Mesenchymal stem cell (in vitro differentiated cells and primary cell): Measurements from ENCODE around the gene SESN1.
"Not testable (repeated sequence)": the region's sequence is repeated elsewhere in the genome, so short reads cannot be mapped to it uniquely, and the experiment has no call there.

Experiments used
- DNase-seq: peaks from one replicate; pipeline ENCODE4 v3.0.0-alpha.2; 2013
- H2AFZ ChIP-seq: one replicate; pipeline ENCODE4 v1.6.1; 2013; ENCODE audit warnings: low read depth, mild to moderate bottlenecking, control low read depth, inconsistent platforms, low read length, moderate library complexity
- H2AK5ac ChIP-seq: 2 replicates; pipeline ENCODE4 v1.6.1; 2013; ENCODE audit warnings: low read length, moderate library complexity, mild to moderate bottlenecking, inconsistent platforms; ENCODE audit not compliant: severe bottlenecking
- H2BK120ac ChIP-seq: one replicate; pipeline ENCODE4 v1.6.1; 2013; ENCODE audit warnings: low read depth, mild to moderate bottlenecking, inconsistent platforms, low read length, moderate library complexity
- H2BK12ac ChIP-seq, 2 experiments: one replicate each; pipeline ENCODE4 v1.6.1; 2013; ENCODE audit warnings: inconsistent platforms in 2 of 2, low read length in 2 of 2, mild to moderate bottlenecking in 2 of 2, moderate library complexity in 2 of 2, control low read depth in 1 of 2
- H2BK15ac ChIP-seq: one replicate; pipeline ENCODE4 v1.6.1; 2013; ENCODE audit warnings: mild to moderate bottlenecking, low read depth, inconsistent platforms; ENCODE audit not compliant: poor library complexity, severe bottlenecking
- H2BK5ac ChIP-seq: 2 replicates; pipeline ENCODE4 v1.6.1; 2013; ENCODE audit warnings: low read depth, mild to moderate bottlenecking, low read length, control low read depth, inconsistent platforms; ENCODE audit not compliant: poor library complexity, severe bottlenecking
- H3K14ac ChIP-seq, 2 experiments: one replicate each; pipeline ENCODE4 v1.6.1; 2013; ENCODE audit warnings: inconsistent platforms in 2 of 2, low read length in 2 of 2, control low read depth in 1 of 2, mild to moderate bottlenecking in 1 of 2, moderate library complexity in 1 of 2
- H3K18ac ChIP-seq, 2 experiments: one replicate each; pipeline ENCODE4 v1.6.1; 2013; ENCODE audit warnings: inconsistent platforms in 2 of 2, low read length in 2 of 2, control low read depth in 1 of 2, low read depth in 1 of 2, mild to moderate bottlenecking in 1 of 2
- H3K23ac ChIP-seq, 2 experiments: one replicate each; pipeline ENCODE4 v1.6.1; 2013; ENCODE audit warnings: inconsistent platforms in 2 of 2, low read length in 2 of 2, mild to moderate bottlenecking in 2 of 2, moderate library complexity in 2 of 2, control low read depth in 1 of 2
- H3K27ac ChIP-seq: 2 replicates; pipeline ENCODE4 v1.5.1; 2013; ENCODE audit warnings: mild to moderate bottlenecking, moderate library complexity, low read length, control low read depth, inconsistent platforms; ENCODE audit not compliant: poor library complexity, severe bottlenecking
- H3K27me3 ChIP-seq, 2 experiments: 2 replicates each; pipeline versions ENCODE4 v1.6.1 to v1.7.0; 2013; ENCODE audit warnings: low read length in 2 of 2, mild to moderate bottlenecking in 2 of 2, moderate library complexity in 2 of 2, control low read depth in 1 of 2, inconsistent platforms in 1 of 2; ENCODE audit not compliant: control insufficient read depth in 1 of 2, insufficient read depth in 1 of 2
- H3K36me3 ChIP-seq, 2 experiments: 2 replicates each; pipeline versions ENCODE4 v1.6.1 to v1.7.0; 2013; ENCODE audit warnings: low read length in 2 of 2, control low read depth in 1 of 2, inconsistent platforms in 1 of 2, low read depth in 1 of 2, mild to moderate bottlenecking in 1 of 2; ENCODE audit not compliant: insufficient read depth in 2 of 2, control insufficient read depth in 1 of 2
- H3K4ac ChIP-seq, 2 experiments: one replicate each; pipeline ENCODE4 v1.6.1; 2013; ENCODE audit warnings: inconsistent platforms in 2 of 2, low read length in 2 of 2, mild to moderate bottlenecking in 2 of 2, moderate library complexity in 2 of 2, control low read depth in 1 of 2, low read depth in 1 of 2
- H3K4me1 ChIP-seq: 2 replicates; pipeline ENCODE4 v1.6.1; 2013; ENCODE audit warnings: low read depth, low read length, control low read depth; ENCODE audit not compliant: control insufficient read depth, insufficient read depth
- H3K4me2 ChIP-seq: 2 replicates; pipeline ENCODE4 v1.6.1; 2013; ENCODE audit warnings: low read length, mild to moderate bottlenecking, inconsistent platforms; ENCODE audit not compliant: poor library complexity, severe bottlenecking
- H3K4me3 ChIP-seq, 2 experiments: 2 replicates each; pipeline versions ENCODE4 v1.5.1 to v1.7.0; 2013; ENCODE audit warnings: low read length in 2 of 2, mild to moderate bottlenecking in 2 of 2, control low read depth in 1 of 2, low read depth in 1 of 2; ENCODE audit not compliant: insufficient read depth in 1 of 2
- H3K79me1 ChIP-seq: replicated peaks from 2 replicates; pipeline ENCODE4 v1.6.1; 2013; ENCODE audit warnings: mild to moderate bottlenecking, control low read depth, low read length, inconsistent platforms; ENCODE audit not compliant: poor library complexity, severe bottlenecking
- H3K9ac ChIP-seq: 2 replicates; pipeline ENCODE4 v1.7.0; 2013; ENCODE audit warnings: mild to moderate bottlenecking, low read length, moderate library complexity
- H3K9me3 ChIP-seq: 2 replicates; pipeline ENCODE4 v1.7.0; 2013; ENCODE audit warnings: mild to moderate bottlenecking, low read length; ENCODE audit not compliant: control insufficient read depth
- H4K8ac ChIP-seq: one replicate; pipeline ENCODE4 v1.6.1; 2013; ENCODE audit warnings: inconsistent platforms, mild to moderate bottlenecking, low read length, moderate library complexity
- H4K91ac ChIP-seq: one replicate; pipeline ENCODE4 v1.6.1; 2013; ENCODE audit warnings: mild to moderate bottlenecking, low read length, inconsistent platforms
- WGBS: methylation state at CpG from one replicate; pipeline ENCODE4 v1.1.7; 2013; ENCODE audit warnings: mixed read lengths; 5-methylcytosine and 5-hydroxymethylcytosine counted together

The SESN1 gene

DNA sequence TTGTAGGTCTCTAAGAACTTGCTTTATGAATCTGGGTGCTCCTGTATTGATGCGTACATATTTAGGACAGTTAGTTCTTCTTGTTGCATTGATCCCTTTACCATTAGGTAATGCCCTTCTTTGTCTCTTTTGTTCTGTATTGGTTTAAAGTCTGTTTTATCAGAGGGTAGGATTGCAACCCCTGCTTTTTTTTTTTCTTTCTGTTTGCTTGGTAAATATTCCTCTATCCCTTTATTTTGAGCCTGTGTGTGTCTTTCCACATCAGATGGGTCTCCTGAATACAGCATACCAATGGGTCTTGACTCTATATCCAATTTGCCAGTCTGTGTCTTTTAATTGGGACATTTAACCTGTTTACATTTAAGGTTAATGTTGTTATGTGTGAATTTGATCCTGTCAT lies 116.0 kb downstream of the SESN1 start:
- H3K27ac ChIP-seq, H3K9me3 ChIP-seq, H3K27me3 ChIP-seq, H3K4me1 ChIP-seq, H3K4ac ChIP-seq, H2AFZ ChIP-seq, H3K36me3 ChIP-seq, H2AK5ac ChIP-seq, DNase-seq, H3K4me3 ChIP-seq, H3K4me2 ChIP-seq, H4K91ac ChIP-seq, H3K18ac ChIP-seq, H3K79me1 ChIP-seq, H2BK120ac ChIP-seq, H3K9ac ChIP-seq, H2BK5ac ChIP-seq, H2BK15ac ChIP-seq, H2BK12ac ChIP-seq, H4K8ac ChIP-seq, H3K14ac ChIP-seq, H3K23ac ChIP-seq: not testable (repeated sequence)
- 100% methylated on average over 1 of the region's 1 CpG for WGBS

DNA sequence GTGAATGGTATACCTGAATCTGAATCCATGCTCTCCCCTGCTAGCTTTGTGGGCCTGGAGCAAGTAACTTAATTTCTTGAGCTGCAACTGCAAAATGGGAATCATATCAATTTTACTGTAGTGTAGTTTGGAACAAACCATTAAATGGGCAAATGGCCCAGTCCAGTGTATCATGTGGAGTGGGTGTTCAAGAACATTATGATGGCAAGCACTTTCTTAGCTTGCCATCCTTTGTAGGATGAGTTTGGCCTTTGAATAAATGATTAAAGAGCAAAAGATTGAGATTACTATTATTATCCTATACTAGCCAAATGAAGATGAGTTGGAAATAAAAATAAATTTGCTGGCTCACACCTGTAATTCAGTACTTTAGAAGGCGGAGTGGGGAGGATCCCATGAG lies 120.4 kb downstream of the SESN1 start:
- H3K4ac ChIP-seq = no peak overlapping the region
- H2BK12ac ChIP-seq = no peak overlapping the region
- H2AK5ac ChIP-seq = no peak overlapping the region
- H3K14ac ChIP-seq = no peak overlapping the region
- no peak overlapping the region for H3K4me3 ChIP-seq
- H2AFZ ChIP-seq = no peak overlapping the region
- no peaks in the 10 kb centered on the region for H3K36me3 ChIP-seq
- H3K23ac ChIP-seq = no peak overlapping the region
- H3K27ac ChIP-seq = no peak overlapping the region
- H3K18ac ChIP-seq = no peak overlapping the region
- no peak overlapping the region for H2BK120ac ChIP-seq
- no peak overlapping the region for H4K8ac ChIP-seq
- H3K4me2 ChIP-seq = no peak overlapping the region
- no peak overlapping the region for H4K91ac ChIP-seq
- H3K9ac ChIP-seq = no peak overlapping the region
- 73% methylated on average over 1 of the region's 1 CpG for WGBS
- no peaks in the 10 kb centered on the region for H3K4me1 ChIP-seq
- H3K79me1 ChIP-seq = no peaks in the 10 kb centered on the region
- H3K9me3 ChIP-seq = no peaks in the 10 kb centered on the region
- H2BK5ac ChIP-seq = no peak overlapping the region
- H2BK15ac ChIP-seq = no peak overlapping the region
- H3K27me3 ChIP-seq = no peaks in the 10 kb centered on the region
- no peak for DNase-seq

GRCh38 chr6:108969776-108970175 lies 124.9 kb downstream of the SESN1 start:
- H2BK15ac ChIP-seq = no peak overlapping the region
- H2AFZ ChIP-seq = no peak overlapping the region
- 84% methylated on average over 2 of the region's 2 CpGs for WGBS
- DNase-seq = no peak
- no peak overlapping the region for H3K4ac ChIP-seq
- H3K36me3 ChIP-seq = no peaks in the 10 kb centered on the region
- no peak overlapping the region for H3K14ac ChIP-seq
- no peaks in the 10 kb centered on the region for H3K27me3 ChIP-seq
- H3K18ac ChIP-seq = no peak overlapping the region
- H2BK5ac ChIP-seq = no peak overlapping the region
- H4K91ac ChIP-seq = no peak overlapping the region
- H3K27ac ChIP-seq = no peak overlapping the region
- no peak overlapping the region for H3K4me2 ChIP-seq
- H2BK12ac ChIP-seq = no peak overlapping the region
- H2BK120ac ChIP-seq = no peak overlapping the region
- no peaks in the 10 kb centered on the region for H3K79me1 ChIP-seq
- no peak overlapping the region for H3K4me3 ChIP-seq
- H3K9me3 ChIP-seq = no peaks in the 10 kb centered on the region
- no peak overlapping the region for H3K9ac ChIP-seq
- H3K4me1 ChIP-seq = peaks cover 7% of the 10 kb centered on the region
- H3K23ac ChIP-seq = no peak overlapping the region
- H2AK5ac ChIP-seq = no peak overlapping the region
- no peak overlapping the region for H4K8ac ChIP-seq

DNA sequence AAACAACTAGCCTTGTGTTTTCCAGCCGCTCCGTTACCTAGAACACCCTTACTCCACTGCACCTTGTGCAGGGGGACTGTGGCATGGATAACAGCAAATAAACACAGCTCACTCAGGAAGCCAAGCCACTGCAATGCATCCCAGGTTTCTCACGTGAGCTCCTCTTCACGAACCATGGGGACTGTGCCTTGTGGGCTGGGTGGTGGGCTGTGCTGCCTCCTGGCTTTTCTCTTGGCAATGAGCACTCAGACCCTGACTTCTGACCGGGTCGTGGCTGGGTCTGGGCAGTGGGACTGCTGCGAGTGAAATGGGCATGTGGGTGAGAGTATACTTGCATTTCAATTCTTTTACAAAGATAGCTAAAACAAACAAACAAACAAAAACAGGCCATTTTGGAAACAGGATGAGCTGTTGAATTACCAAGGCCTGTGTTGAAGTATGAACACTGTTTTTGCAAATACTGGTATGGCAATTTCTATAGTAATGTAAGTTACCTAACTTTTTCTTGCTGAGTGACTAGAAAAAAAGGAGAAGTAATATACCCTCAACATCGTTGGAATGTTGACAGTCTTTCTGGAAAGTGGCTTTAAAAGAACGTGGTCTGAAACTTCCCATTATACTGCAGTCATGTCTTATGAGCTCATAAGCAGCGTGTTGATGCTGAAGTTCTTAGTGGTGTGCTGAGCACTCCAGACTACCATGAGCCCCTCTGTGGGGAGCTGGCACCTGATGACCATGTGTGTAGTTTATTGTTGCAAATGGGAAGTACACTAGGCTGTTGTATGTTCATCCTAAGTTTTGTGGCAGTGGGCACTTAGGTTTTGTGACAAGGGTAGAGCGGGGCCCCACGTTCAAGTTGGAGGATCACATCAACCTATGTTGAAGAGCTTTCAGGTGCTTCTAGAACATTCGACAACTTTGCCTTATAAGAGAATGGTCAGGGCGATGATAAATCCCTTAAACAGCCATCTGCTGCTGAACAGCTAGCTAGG lies 126.0 kb downstream of the SESN1 start:
- Histone ChIP-seq H3K36me3 (no peaks in the 10 kb centered on the region), H2BK120ac (no peak overlapping the region), H3K4ac (no peak overlapping the region), H3K79me1 (no peaks in the 10 kb centered on the region), H3K27me3 (no peaks in the 10 kb centered on the region), H3K4me1 (peaks cover 7% of the 10 kb centered on the region), H3K18ac (no peak overlapping the region), H2AK5ac (no peak overlapping the region), H3K9me3 (no peaks in the 10 kb centered on the region), H4K8ac (no peak overlapping the region), H4K91ac (no peak overlapping the region), H3K27ac (no peak overlapping the region), H3K9ac (no peak overlapping the region), H3K23ac (no peak overlapping the region), H3K14ac (no peak overlapping the region), H2BK15ac (no peak overlapping the region), H2AFZ (no peak overlapping the region), H2BK5ac (no peak overlapping the region), H3K4me3 (no peak overlapping the region), H3K4me2 (no peak overlapping the region), H2BK12ac (no peak overlapping the region)
- WGBS = 81% methylated on average over 11 of the region's 14 CpGs
- no peak for DNase-seq
